NCI-H2227 treated with DMSO at 0.1 percent for 48 hours (cell line): ENCODE data around the gene UGGT1.

Experiments
- DNase-seq: peaks from one replicate; lab custom pipeline; 2025; lab: John Stamatoyannopoulos, UW

Gene UGGT1, protein sequence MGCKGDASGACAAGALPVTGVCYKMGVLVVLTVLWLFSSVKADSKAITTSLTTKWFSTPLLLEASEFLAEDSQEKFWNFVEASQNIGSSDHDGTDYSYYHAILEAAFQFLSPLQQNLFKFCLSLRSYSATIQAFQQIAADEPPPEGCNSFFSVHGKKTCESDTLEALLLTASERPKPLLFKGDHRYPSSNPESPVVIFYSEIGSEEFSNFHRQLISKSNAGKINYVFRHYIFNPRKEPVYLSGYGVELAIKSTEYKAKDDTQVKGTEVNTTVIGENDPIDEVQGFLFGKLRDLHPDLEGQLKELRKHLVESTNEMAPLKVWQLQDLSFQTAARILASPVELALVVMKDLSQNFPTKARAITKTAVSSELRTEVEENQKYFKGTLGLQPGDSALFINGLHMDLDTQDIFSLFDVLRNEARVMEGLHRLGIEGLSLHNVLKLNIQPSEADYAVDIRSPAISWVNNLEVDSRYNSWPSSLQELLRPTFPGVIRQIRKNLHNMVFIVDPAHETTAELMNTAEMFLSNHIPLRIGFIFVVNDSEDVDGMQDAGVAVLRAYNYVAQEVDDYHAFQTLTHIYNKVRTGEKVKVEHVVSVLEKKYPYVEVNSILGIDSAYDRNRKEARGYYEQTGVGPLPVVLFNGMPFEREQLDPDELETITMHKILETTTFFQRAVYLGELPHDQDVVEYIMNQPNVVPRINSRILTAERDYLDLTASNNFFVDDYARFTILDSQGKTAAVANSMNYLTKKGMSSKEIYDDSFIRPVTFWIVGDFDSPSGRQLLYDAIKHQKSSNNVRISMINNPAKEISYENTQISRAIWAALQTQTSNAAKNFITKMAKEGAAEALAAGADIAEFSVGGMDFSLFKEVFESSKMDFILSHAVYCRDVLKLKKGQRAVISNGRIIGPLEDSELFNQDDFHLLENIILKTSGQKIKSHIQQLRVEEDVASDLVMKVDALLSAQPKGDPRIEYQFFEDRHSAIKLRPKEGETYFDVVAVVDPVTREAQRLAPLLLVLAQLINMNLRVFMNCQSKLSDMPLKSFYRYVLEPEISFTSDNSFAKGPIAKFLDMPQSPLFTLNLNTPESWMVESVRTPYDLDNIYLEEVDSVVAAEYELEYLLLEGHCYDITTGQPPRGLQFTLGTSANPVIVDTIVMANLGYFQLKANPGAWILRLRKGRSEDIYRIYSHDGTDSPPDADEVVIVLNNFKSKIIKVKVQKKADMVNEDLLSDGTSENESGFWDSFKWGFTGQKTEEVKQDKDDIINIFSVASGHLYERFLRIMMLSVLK (N-terminal part only)

DNA sequence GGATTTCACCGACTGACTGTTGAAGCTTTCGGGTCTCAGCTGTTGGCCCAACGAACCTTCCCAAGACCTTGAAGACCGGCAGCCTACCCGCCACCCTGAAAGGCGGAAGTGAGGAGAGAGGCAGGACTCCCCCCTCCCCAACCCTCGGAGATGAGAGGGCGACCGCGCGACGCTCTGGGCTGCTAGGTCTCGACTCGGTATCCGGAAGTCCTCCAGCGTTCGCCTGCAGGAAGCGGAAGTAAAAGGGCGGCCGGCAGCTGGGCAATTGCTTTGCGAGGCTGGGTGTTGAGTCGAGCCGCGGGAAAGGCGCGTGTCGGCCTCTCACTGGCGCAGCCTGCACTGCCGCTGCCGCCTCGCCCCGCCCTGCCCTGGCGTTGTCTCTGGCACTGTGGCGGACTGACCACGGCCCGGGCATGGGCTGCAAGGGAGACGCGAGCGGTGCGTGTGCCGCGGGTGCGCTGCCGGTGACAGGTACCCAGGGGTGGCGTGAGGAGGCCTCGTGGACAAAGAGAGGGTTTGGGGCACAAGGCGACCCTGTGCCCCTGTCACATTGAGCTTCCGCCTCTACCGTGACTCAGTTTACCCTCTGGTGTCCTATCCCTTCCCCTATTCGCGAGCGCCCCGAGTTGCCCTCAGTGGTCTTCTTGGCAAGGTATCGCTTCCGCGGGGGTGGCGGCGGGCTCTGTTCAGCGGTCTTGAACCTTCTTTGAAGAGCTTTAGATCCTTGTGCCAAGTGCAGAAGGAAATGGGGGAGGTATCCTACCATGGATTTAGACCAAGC lies at the start of gene UGGT1:
TSS of gene UGGT1 (plus strand) at position 256 of the 781 bp plus-strand sequence. CDS start at position 414, 158 bp downstream.
- DNase-seq: peak; percentile 98

DNA sequence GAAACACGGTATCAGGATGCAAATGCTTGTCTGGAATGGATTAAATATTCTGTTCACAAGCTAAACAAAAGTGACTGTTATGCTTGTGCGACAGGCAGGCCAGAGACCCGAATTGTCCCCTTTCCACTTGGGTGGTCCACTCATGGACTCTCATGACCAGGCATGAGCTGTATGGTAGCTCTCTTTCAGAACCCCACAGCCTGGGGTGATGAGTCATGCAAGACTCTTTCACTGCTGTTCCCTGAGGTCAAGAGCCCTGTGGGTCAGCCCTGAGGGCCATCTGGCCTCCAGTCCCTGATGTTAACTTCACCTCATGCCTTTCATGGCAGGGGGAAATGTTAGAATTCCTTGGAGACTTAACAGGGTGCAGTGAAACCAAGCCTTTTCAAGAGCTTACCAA lies 49.4 kb upstream of the UGGT1 start:
- no peak for DNase-seq

DNA sequence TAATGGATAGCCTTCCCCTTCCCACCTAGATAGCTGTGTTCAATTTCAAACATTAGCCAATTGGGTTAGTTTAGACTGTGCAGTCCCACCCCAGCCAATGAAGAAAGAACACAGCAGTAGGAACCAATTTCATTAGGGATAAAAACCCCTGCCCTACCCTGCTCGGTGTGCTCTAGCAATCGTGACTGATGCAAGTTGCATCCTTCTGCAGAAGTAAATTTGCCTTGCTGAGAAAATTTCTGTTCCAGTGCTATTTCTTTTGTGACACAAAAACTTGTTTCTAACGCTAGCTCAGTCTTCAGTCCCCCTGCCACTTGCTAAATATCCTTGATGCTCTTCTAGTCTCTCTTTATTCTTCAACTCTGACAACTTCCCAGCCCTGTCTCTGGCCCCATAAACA lies 48.0 kb upstream of the UGGT1 start:
- DNase-seq: no peak

DNA sequence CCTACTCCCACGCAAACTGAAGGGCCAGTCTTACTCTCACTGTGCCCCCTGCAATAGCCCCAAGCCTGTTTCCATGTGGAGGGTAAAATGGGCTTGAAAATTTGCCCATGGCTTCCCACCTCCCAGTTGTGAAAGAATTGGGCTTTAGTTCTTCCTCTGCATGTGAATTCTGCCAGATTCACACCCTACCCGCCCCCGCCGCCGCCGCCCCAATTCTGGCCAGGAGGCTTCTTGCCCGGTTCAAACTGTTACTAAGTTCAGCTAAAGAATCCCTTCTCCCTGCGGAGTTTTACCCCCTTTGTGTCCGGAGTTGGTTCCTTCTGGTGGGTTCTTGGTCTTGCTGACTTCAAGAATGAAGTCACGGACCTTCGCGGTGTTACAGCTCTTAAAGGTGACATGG lies 37.7 kb upstream of the UGGT1 start:
- DNase-seq: no peak

DNA sequence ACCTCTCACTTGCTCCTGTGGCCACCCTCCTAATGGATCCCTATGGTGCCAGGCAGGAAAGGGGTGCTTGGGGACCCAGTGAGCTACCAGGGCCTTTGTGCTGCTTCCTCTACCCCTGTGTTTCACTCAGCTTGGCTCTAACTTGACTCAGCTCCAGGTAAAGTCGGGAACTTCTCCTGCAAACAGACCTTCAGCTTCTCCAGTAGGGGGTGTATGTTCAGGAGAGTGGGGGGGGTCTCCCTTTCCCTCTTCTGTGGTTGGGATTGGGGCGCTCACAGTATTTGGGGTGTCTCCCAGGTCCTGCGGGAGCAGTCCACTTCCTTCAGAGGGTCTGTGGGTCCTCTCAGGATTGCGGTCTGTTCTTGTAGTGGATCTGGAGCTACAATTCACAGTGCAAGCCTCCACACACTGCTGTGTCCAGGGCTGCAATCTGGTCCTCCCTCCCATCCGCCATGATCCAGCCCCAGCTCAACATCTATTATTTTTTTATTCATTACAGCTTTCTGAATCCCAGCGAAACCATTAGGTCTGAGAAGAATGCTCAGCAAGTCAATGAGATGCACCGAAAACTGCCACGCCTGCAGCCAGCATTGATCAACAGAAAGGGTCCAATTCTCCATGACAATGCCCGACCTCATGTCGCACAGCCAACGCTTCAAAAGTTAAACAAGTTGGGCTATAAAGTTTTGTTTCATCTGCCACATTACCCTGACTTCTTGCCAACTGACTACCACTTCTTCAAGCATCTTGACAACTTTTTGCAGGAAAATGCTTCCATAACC lies 36.7 kb upstream of the UGGT1 start:
- DNase-seq: no peak

DNA sequence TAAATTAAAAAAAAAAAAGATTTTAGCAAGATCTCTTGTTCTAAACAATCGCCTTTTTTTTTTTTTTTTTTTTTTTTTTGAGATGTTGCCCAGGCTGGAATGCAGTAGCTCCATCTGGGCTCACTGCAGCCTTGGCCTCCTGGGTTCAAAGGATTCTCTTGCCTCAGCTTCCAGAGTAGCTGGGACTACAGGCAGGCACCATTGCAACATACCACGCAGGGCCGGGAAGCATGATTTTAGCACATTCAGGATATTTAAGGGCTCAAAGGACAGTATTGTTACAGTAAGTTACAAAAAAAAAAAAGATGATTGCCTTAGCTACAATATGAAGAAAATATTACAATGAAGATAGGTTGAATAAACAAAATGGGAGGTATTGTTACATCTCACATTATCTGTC lies 33.7 kb upstream of the UGGT1 start:
- no peak for DNase-seq

DNA sequence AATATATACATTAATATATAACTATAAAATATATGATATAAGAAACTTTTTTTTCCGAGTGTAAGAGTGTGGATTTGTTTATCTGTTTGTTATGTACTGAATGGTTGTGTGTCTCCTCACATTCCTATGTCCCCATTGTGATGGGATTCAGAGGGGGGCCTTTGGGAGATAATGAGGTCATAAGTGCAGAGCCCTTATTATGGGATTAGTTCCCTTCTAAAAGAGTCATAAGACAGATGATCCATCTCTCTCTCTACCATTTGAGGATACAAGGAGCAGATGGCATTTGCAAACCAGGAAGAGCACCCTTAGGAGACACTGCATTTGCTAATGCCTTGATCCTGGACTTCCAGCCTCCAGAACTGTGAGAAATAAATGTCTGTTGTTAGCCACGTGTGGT lies 32.9 kb upstream of the UGGT1 start:
- DNase-seq: no peak

DNA sequence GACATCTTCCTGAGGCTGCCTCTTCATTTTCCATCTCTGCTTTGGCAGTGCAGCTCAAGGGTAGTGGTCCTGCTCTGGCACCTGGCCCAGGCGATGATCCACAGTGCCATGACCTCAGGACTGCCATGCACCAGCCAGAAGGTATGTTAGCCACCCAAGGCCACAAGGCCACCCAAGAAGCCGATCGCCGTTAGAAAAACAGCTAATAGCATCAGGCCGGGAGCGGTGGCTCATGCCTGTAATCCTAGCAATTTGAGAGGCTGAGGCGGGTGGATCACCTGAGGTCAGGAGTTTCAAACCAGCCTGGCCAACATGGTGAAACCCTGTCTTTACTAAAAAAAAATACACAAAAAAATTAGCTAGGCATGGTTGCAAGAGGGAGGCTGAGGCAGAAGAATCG lies 28.4 kb upstream of the UGGT1 start:
- DNase-seq: no peak

DNA sequence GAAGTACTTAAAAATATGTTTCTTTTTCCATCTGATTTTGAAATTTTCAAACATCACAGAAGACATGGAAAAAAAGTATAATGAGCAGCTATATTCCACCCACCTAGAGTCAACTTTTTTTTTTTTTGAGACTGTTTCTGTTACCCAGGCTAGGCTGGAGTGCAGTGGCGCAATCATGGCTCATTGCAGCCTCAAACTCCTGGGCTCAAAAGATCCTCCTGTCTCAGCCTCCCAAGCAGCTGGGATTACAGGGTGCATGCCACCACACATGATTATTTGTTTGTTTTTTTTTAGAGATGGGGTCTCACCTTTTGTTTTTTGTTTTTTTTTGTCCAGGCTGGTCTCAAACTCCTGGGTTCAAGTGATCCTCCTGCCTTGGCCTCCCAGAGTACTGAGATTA lies 26.6 kb upstream of the UGGT1 start:
- no peak for DNase-seq

DNA sequence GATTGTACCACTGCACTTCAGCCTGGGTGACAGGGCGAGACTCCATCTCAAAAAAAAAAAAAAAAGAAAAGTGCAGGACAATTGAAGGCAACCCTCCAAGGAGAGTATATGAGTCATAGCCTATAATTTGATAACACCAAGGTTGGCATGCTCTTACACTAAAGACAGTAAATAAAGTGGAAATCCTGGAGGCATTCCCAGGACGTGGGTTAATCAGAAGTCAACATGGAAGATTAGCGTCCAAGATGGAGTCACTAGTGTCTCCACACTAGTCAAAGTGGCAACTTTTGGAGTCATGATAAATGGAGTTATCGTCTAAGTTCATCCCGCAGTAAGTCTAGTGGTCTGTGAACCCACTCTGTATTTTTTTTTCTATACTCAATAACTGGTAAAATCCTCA lies 21.2 kb upstream of the UGGT1 start:
- DNase-seq: peak; percentile 15

DNA sequence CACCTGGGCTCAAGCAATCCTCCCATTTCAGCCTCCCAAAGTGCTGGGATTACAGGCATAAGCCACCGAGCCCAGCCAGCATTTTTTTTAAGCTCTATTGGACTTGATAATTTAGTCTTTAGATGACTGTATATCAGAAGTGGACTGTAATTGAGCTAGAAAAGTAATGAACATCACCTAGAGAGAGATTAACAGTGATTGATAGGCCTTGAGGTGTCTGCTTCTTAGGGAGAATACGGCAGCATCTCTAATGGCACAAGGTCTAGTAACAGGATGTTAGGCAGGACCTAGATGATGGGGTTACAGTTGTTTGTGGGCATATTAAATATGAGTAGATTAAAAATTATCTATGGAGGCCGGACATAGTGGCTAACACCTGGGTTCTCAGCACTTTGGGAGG lies 17.7 kb upstream of the UGGT1 start:
- DNase-seq: no peak

DNA sequence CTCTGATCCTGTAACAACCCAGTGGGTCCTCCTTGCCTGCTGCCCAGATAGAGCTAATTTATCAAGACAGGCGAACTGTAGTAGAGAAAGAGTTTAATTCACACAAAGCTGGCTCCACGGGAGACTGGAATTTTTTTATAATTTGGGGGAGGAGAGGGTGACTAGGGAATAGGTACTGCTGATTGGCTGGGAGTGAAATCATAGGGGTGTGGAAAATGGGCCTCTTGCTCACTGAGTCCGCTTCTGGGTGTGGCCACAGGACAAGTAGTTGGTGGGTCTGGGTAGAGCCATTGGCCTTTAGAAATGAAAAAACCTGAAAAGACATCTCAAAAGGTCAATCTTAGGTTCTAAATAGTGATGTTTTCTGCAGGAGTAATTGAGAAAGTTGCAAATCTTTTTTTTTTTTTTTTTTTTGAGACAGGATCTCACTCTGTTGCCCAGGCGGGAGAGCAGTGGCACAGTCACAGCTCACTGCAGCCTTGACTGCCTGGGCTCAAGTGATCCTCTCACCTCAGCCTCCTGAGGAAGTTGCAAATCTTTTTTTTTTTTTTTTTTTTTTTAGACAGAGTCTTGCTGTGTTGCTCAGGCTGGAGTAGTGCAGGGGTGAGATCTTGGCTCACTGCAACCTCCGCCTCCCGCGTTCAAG lies 14.4 kb upstream of the UGGT1 start:
- DNase-seq: no peak

DNA sequence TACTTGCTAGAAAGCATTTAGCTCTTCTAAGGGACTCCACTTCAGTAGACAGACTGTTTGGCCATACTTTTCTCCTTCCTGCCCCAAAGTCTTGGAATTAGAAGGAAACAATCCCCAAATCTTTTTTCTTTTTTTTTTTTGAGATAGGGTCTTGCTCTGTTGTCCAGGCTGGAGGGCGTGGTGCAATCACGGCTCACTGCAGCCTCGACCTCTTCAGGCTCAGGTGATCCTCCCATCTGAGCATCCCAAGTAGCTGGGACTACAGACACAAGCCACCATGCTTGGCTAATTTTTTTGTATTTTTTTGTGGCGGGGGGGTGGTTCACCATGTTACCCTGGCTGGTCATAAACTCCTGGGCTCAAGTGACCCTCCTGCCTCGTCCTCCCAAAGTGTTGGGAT lies 6.2 kb upstream of the UGGT1 start:
- DNase-seq: no peak

DNA sequence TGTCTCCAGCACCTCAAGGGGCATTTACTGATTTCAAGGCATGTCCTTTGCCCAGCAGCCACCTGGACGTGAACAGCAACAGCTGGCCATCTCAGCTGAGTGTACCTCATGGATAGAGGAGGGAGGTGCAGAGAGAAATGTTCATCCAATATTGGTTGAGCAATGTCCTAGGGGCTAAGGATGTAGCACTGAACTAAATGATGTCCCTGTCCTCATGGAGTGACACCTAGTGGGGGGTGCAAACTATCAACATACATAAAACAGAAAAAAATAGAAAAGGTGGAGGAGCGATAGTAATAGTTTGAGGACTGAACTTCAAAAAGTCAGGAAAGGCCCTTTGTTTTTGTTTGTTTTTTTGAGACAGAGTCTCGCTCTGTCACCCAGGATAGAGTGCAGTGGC lies 4.8 kb upstream of the UGGT1 start:
- no peak for DNase-seq

DNA sequence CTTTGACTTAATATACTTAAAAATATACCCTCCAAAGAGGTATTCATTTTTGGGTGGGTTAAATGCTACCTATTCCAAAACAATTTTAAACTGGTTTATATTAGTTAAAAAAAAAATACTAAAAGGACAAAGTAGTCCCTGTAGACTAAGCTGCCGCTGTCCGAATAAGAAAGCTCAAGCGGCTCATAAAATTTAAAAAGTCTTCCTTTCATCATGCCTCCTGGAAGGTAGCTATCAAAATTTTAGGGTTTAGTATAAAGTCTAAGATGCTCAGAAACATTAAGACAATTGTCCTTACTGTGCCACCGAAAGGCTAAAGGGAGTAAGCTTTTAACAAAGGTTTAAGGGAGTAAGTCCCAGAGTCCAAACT lies 440 bp upstream of the UGGT1 start:
- DNase-seq: no peak

DNA sequence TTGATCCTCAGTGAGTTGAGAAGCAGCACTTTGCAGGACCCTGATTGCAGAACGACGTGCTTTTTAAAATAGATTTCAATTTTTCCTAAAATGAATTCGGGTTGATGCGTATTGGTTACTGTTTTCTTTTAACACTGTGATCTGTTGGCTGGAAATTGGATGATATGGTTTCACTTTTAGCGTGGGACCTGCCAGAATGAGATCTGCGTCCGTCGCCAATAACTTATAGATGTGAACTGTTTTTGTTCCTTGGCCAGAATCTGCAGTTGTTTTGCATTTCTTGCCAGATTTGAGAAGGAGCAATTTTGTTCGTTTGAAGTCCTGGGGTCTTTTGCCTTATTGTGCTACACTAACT lies 703 bp downstream of the UGGT1 start:
- DNase-seq: no peak

DNA sequence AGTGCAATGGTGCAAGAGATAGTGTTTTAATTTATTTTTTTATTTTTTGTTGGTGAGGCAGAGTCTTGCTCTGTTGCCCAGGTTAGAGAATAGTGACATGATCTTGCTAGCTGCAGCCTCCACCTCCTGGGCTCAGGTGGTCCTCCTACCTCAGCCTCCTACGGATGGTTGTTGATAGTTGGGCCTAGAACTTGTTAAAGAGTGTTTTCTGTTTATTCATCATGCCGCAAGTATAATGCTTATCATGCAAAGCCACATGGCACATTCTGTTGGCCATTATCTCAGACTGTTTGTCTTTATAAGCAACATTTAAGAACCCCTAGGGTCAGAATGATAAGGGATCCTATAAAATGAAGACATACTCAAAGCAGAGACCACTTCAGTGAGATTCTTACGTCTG lies 1.7 kb downstream of the UGGT1 start:
- DNase-seq: no peak

DNA sequence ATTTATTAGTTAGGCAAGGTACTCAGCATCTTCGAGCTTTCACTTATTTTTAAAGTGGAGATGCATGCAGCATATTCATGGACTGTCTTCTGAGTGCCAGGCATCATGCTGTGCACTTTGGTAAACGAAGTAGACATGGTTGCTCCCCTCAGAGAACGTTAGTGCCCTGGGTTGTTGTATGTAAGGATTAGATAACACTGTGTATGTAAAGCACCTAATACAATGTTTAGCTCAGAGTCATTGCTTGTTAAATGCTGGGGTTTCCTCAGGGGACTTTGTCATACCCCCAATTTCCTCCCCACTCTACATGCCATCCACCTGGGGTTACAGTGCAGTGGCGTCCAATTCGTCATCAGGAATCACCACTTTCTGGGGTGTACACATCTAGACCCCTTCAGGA lies 2.8 kb downstream of the UGGT1 start:
- DNase-seq: no peak

DNA sequence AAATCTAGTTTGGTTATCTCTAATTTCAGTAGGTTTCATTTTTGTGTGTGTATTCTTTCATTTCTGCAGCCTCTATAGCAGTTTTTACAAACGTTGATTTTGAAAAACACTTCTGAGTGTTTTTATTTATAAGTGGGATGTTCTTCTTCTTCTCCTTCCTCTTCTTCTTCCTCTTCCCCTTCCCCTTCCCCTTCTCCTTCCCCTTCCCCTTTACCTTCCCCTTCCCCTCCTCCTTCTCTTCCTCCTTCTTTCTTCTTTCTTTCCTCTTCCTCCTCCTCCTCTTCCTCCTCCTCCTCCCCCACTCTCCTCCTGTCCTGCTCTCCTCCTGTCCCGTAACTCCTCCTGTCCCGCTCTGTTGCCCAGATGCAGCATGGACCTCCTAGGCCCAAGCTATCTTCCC lies 4.2 kb downstream of the UGGT1 start:
- DNase-seq: no peak

DNA sequence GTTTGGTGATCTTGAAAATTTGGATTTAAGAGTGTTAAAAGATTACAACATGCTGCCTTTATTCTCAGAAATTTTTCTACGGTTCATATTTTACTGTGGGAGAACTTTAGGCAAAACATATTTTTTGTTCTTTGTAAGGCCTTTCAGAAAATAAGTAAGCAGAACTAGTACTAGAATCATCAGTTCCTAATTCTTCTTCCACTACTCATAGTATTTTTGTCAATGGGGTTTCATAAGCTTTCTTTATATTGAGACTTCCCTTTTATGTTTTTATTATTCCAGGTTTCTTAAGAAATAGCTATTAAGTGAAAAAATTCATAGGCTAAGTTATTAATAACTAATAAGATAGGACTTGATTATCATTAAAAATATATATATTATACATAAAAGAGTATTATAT lies 12.4 kb downstream of the UGGT1 start:
- no peak for DNase-seq

DNA sequence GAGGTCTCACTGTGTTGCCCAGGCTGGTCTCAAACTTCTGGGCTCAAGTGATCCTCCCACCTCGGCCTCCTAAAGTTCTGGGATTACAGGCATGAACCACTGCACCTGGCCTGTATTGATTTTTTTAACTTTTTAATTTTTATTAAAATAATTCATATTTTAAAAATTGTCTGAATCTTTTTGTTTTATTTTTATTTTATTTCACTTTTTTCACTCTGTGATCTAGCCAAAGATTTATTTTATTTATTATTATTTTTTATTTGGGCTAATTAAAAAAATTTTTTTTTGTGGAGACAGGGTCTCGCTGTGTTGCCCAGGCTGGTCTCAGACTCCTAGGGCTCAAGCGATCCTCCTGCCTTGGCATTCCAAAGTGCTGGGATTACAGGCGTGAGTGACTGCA lies 14.1 kb downstream of the UGGT1 start:
- no peak for DNase-seq
